ENCODE results near the gene PDE12. TPM values are rescaled to one million over a fixed set of nuclear protein-coding genes. Genes with fewer than 3 reads are reported as not detected.

Gene PDE12
- total and polyA plus RNA-seq, 2 experiments from 2014 or later, result 3.7 to 10.2 TPM

GRCh38 chr3:57575966-57576626 lies 20.0 kb downstream of the PDE12 start:
- H3K4me3 ChIP-seq, result no peak overlapping the region
- no peaks in the 10 kb centered on the region for H3K9me3 ChIP-seq (ENCODE audit: low read depth)
- no peak for DNase-seq (ENCODE audit: low read depth in 1 of 2, low spot score in 1 of 2)
- no peaks in the 10 kb centered on the region for H3K27me3 ChIP-seq
- no peak for TF ChIP-seq CTCF (IDR thresholded peaks at IDR 0.05; ENCODE audit: low read depth, low read length)
- H3K27ac ChIP-seq, result peak overlapping the region; percentile 58
- H3K4me1 ChIP-seq (ENCODE audit: low read depth), result no peaks in the 10 kb centered on the region
- H3K36me3 ChIP-seq, result peaks cover 69% of the 10 kb centered on the region

- no peak for DNase-seq (ENCODE audit: low read depth in 1 of 2, low spot score in 1 of 2)
- no peak overlapping the region for H3K4me3 ChIP-seq
- no peak overlapping the region for H3K27ac ChIP-seq
- H3K9me3 ChIP-seq (ENCODE audit: low read depth), result no peaks in the 10 kb centered on the region
- H3K36me3 ChIP-seq, result peaks cover 67% of the 10 kb centered on the region
- no peaks in the 10 kb centered on the region for H3K27me3 ChIP-seq
- TF ChIP-seq CTCF (IDR thresholded peaks at IDR 0.05; ENCODE audit: low read depth, low read length), result no peak
- no peaks in the 10 kb centered on the region for H3K4me1 ChIP-seq (ENCODE audit: low read depth)
Measured at GRCh38 chr3:57577801-57578200, 21.7 kb downstream of the PDE12 start.

- H3K27me3 ChIP-seq, result no peaks in the 10 kb centered on the region
- no peak overlapping the region for H3K4me3 ChIP-seq
- no peak for DNase-seq (ENCODE audit: low read depth in 1 of 2, low spot score in 1 of 2)
- H3K36me3 ChIP-seq, result peaks cover 39% of the 10 kb centered on the region
- peaks cover 10% of the 10 kb centered on the region for H3K4me1 ChIP-seq (ENCODE audit: low read depth)
- TF ChIP-seq CTCF (IDR thresholded peaks at IDR 0.05; ENCODE audit: low read depth, low read length), result peak; percentile 18
- peak overlapping the region; percentile 37 for H3K27ac ChIP-seq
- no peaks in the 10 kb centered on the region for H3K9me3 ChIP-seq (ENCODE audit: low read depth)
Measured at GRCh38 chr3:57582474-57583168, 26.5 kb downstream of the PDE12 start.

GRCh38 chr3:57583544-57583943 lies 27.5 kb downstream of the PDE12 start:
- Histone ChIP-seq H3K27me3 (no peaks in the 10 kb centered on the region), H3K4me1 (ENCODE audit: low read depth) (peaks cover 10% of the 10 kb centered on the region), H3K36me3 (peaks cover 37% of the 10 kb centered on the region), H3K4me3 (no peak overlapping the region), H3K27ac (peak overlapping the region; percentile 37), H3K9me3 (ENCODE audit: low read depth) (no peaks in the 10 kb centered on the region)
- TF ChIP-seq CTCF (IDR thresholded peaks at IDR 0.05; ENCODE audit: low read depth, low read length), result no peak
- DNase-seq (ENCODE audit: low read depth in 1 of 2, low spot score in 1 of 2), result no peak

GRCh38 chr3:57586778-57587177 lies 30.7 kb downstream of the PDE12 start:
- peaks cover 10% of the 10 kb centered on the region for H3K4me1 ChIP-seq (ENCODE audit: low read depth)
- H3K27me3 ChIP-seq, result no peaks in the 10 kb centered on the region
- H3K36me3 ChIP-seq, result peaks cover 17% of the 10 kb centered on the region
- no peaks in the 10 kb centered on the region for H3K9me3 ChIP-seq (ENCODE audit: low read depth)
- H3K4me3 ChIP-seq, result no peak overlapping the region
- no peak overlapping the region for H3K27ac ChIP-seq
- DNase-seq (ENCODE audit: low read depth in 1 of 2, low spot score in 1 of 2), result no peak
- no peak for TF ChIP-seq CTCF (IDR thresholded peaks at IDR 0.05; ENCODE audit: low read depth, low read length)
